HG02840 (cell line): ENCODE data around the gene MOGAT1.
"Not testable (repeated sequence)": the region's sequence is repeated elsewhere in the genome, so short reads cannot be mapped to it uniquely, and the experiment has no call there.

Experiments used
- ATAC-seq: cut with Tn5 transposase; IDR thresholded peaks from one replicate; pipeline ENCODE4 v1.9.1; 2021; ENCODE audit warnings: mild to moderate bottlenecking, moderate library complexity, moderate number of reproducible peaks; ENCODE audit not compliant: unreplicated experiment, low FRiP score

Gene MOGAT1

DNA sequence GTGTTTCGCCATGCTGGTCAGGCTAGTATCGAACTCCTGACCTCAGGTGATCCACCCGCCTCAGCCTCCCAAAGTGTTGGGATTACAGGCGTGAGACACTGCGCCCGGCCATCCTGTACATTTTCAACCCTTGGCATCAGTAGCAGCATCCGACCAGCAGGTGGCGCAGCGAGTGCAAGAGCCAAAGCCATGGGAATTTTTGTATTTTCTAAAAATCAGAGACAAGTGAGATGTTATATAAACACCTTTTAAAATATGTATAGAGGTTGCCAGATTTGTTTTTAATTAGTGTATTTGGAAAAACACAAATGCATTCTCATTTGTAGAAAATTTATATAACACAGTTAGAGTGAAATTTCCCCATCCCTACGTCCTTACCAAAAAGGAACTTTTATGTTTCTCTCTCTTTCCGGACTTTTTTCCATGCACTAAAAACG lies 36.8 kb downstream of the MOGAT1 start:
- ATAC-seq, result no peak

DNA sequence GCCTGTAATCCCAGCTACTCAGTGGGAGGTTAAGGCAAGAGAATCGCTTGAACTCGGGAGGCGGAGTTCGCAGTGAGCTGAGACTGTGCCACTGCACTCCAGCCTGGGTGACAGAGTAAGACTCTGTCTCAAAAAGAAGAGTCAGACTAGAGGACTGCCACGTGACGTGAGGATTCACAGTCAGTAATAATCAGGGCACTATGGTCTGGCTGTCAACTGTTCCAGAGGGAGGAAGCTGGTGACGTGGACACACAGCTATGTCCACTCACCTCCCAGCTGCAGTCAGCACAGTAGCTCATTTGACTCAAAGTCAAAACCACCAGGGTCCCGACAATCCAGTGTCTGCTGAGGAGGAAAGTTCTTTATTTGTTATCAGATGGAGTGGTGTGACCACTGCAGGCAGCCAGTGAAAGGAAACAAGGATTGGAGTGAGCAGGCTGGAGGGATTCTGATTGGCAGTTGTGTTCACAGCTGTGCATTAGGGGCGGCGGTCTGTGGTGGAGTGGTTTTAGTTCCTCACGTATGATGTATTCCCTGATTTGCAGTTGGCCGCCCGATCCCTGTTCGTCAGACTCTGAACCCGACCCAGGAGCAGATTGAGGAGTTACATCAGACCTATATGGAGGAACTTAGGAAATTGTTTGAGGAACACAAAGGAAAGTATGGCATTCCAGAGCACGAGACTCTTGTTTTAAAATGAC lies 37.9 kb downstream of the MOGAT1 start:
- ATAC-seq, result peak; percentile 55

DNA sequence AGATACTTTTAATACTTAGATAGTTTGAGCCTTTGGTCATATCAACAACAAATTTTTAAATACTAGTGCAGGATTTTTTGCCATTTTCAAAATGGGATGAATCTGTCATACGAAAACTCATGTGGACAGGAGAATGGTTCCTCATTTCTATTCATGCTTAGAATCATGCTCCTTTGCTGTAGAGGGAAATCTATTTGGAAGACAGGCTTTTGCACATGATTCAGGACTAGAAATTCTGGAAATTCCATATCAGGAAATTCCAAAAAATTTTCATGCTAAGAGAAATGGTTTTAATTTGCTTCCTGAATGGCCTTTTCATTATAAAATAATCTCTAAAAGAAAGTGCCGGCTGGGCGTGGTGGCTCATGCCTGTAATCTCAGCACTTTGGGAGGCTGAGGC lies 39.3 kb downstream of the MOGAT1 start:
- no peak for ATAC-seq

DNA sequence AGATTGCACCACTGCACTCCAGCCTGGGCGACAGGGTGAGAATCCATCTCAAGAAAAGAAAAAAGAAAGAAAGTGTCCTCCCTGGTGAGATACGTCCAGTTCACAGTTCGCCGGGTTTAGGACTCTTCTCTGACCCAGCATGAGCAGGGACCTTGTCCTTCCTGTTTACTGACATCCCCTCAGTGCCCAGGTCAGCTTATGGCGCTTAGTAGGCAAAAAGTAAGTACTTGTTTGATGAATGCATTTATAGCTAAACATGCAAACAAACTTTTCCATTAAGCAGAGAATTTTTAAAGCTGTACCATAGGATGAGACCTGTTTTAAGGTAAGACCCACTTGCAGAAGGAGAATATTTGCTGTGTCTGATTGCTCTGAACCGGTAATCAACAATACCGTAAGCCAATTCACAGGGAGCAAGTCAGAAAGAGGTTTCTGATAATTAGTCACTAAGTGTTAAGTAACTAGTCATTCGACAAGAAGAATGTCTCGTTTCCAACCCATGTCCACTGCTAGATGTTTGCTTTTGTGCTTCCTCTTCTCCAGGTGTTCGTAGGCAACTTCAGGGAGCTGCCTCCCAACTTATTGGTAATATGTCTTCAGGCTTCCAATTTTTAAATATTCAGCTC lies 40.0 kb downstream of the MOGAT1 start:
- ATAC-seq, result peak; percentile 47

DNA sequence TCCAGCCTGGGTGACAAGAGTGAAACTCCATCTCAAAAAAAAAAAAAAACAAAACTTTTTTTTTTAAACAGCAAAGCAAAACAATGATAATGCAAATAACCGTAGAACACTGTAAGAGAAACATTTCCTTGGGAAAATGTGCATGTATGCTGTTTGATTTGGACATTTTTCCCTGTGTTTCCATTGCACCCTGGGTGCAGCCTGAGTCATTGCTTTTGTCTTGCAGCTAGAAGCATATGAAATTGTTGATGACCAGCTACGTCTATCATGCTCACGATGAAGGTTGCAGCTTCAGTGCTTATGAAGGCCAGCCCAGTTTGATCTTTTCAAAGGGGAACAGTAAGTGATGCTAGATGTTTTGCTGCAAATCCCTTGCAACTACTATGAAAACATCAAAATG lies 41.5 kb downstream of the MOGAT1 start:
- ATAC-seq, result no peak

DNA sequence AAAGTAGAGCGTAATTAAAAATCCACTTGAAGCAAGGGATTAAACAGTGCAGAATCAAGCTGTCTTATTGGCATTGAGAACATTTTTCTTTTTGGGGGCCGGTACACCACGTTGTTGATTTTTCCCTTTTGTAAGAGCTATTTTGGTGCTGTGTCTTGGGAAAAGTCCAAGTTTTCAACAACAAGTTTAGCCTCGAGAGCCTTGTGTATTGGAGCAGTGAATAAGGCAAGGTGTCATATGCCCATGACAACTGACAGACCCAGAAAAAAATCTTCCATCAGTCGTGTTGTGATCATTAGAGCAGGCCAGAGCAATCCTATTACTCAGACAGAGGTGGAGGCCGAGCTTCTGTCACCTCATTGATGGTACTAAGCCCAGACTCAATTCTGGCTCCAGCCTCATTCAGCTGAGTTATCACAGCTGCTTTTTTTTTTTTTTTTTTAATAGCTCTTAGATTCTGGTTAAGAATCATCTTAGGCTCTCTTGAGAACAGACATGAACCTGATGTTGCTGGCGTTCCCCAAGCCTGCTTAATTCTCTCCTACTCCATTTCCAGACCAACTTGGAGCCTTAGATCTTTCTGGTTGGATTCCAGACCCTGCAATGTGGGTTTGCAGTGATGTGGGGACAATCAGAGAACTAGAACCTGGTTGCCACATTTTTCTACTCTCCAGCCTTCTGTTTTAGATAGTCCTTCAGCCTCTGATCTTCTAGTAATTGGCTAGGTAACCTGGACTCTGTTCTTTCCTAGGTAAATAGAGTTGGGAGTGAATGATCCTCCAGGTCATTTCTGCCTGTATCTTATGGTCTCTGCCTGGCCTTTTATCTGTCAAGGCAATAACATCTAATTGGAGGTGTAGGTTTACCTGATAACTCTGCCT lies 43.1 kb downstream of the MOGAT1 start:
- no peak for ATAC-seq

DNA sequence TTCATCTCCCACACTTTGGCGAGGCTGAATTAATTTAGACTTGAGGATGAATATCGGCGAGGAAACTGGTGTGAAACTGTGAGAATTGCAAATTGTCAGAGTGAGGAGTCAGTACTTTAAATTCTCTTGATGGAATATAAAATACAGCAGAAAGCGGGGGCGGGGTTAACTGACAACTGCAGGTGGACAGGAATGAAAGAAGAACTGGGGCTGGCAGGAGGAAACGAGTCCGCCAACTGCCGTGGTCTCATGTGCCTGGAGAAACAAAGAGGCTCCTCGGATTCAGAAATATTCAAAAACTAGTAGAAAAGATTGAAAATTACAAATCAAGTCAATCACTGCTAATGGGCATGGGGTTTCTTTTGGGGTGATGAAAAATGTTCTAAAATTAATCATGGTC lies 44.3 kb downstream of the MOGAT1 start:
- ATAC-seq, result no peak

DNA sequence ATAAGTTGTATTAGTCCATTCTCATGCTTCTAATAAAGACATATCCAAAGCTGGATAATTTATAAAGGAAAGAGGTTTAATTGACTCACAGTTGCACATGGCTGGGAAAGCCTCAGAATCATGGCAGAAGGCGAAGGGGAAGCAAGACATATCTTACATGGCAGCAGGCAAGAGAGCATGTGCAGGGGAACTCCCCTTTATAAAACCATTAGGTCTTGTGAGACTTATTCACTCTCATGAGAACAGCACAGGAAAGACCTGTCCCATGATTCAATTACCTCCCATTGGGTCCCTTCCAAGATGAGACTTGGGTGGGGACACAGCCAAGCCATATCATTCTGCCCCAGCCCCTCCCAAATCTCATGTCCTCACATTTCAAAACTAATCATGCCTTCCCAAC lies 48.3 kb downstream of the MOGAT1 start:
- ATAC-seq, result not testable (repeated sequence)

DNA sequence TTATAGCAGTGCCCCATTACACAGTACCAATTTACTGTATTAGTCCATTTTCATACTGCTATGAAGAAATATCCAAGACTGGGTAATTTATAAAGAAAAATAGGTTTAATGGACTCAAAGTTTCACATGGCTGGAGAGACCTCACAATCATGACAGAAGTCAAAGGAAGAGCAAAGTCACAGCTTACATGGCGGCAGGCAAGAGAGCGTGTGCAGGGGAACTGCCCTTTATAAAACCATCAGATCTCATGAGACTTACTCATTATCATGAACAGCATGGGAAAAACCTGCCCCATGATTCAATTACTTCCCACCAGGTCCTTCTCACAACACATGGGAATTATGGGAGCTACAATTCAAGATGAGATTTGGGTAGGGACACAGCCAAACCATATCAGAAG lies 50.1 kb downstream of the MOGAT1 start:
- ATAC-seq, result not testable (repeated sequence)

DNA sequence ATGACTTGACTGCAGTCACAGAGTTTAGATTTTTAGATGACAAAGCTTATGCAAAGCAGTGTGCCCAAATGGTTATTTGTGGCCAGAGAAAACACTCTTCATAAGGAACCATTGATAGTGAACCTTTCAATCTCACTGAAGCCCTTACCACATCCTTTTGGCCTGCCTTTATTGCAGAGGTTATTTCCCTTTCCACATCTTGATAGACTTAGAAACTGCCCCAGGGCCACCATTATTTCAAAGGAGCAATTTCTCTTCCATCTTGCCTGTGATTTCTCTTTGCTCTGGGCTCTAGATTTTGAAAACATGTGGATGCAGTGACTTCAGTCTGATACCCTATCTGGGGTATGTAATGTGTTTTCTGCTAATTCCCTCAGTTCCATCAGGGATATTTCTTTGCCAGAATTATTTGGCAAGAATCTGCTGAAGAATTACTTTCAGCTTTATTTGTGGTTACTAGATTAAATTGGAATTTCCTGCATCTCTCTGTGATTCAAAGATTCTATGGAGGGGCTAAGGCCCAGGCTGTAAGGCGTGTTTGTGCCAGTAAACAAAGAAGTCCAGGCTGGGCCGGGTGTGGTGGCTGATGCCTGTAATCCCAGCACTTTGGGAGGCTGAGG lies 51.0 kb downstream of the MOGAT1 start:
- peak; percentile 92 for ATAC-seq

DNA sequence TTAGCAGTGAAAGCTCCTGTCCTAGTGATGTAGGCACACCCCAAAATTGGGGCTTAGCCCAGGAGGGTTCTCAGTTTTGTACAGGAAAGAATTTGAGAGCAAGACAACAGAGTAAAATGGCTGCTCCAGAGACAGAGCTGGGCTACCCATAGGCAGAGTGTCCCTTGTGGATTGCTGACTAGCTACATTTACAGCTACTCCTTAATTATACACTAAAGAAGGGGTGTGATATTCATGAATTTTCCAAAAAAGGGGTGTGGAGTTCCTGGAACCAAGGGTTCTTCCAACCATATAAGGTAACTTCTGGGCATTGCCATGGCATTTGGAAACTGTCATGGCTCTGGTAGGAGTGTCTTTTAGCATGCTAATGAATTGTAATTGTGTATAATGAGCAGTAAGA lies 52.8 kb downstream of the MOGAT1 start:
- no peak for ATAC-seq

DNA sequence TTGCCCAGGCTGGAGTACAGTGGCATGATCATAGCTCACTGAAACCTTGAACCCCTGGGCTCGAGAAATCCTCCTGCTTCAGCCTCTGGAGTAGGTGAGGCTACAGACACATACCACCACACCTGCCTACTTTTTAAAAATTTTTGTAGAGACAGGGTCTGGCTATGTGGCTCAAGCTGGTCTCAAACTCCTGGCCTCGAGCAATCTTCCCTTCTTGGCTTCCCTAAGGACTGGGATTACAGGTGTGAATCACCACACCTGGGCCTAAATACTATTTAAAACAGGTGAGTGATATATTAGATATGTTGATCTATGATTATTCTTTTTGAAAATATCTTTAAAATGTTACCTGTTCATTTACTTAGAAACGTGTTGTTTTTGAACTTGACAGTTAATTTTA lies 57.2 kb downstream of the MOGAT1 start:
- no peak for ATAC-seq

DNA sequence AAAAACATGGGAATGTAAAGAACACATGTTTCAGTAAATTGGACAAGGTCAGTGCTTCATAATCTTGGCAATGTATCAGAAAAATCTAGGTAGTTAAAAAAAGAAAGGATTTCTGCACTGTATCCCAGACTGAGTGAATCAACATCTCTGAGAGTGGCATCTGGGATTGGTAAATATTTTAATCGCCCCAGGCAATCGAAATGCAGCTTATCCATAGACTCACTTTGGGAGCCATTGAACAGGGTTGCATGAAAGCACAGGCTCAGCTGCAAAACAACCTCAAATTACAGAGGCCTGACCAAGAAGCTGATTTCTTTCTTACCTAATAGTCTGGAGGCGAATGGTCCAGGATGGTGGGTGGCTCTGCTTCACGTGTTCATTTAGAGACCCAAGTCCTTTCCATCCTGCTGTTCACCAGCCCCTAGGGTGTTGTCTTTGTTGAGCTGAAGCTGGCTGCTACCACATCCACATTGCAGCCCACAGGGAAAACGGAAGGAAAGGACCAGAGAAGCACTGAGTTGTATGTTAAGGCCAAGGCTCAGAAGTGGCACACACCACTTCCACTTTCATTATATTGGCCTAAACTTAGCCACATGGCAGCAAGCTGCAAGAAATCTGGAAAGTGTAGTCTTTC lies 59.0 kb downstream of the MOGAT1 start:
- ATAC-seq, result peak; percentile 41

DNA sequence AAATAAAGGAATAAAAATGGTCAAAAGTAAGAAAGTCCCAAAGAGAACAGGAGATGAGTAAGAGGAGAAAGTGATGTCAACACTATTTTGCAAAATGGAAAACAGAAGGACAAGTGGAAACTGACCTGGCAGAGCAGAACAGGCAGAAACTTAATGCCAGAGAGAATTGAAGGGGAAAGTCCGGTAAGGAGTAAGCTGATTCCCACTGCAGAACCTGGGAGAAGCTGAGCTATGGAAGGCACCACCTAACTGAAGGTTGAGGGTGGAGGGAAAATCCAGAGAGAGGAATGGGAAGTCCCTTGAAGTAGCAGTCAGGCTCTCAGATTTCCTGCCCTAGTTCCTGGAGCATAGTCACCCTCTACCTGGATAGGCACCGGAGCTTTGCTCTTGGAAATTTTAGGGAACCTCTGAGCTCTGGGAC lies 59.8 kb downstream of the MOGAT1 start:
- no peak for ATAC-seq

DNA sequence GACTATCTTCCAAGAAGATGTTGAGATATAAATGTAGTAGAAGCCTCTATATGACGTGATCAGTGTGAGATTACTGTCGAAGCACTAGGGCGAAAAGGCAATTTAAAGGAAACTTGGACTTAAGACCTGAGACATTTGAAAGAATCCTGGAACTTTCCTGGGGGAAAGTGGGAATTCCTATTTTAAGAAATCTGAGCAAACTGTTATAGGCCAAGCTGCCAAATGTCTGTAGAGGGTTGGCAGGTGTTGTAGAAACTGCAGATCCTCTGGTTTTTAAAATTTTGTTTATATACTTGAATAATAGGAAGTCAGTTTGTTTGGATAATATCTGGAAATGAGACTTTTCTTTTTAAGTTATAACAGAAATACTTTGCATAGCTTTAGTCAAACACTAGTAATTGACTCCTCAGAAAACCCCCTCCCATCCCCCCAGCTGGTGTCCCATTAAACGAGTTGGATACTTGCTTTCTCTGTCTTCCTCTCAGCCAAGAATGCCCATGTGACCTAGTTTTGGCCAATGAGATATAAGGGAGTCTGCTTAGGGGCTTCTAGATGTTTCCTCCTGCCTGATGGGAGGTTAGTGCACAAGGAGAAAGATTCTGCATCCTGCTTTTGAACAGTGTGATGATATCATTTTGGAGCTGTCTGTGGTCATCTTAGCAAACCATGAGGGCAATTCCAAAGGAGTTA lies 61.2 kb downstream of the MOGAT1 start:
- ATAC-seq, result no peak

DNA sequence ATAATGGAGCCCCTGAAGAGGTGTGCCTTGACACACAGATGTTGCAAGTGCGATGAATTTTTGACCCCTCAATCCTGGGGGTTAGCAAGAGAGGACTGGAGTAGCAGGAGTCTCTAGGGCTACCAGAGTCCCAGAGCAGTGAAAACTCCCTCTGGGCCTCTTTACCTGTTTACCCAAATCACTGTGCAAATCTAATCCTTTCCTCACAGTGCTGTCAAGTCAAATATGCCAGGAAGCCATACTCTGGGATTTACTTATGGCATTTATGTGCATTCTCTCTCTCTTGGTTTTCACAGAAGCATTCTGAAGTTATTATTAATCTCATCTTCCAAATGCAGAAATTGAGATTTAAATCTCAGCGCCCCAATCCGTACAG lies 62.0 kb downstream of the MOGAT1 start:
- no peak for ATAC-seq

DNA sequence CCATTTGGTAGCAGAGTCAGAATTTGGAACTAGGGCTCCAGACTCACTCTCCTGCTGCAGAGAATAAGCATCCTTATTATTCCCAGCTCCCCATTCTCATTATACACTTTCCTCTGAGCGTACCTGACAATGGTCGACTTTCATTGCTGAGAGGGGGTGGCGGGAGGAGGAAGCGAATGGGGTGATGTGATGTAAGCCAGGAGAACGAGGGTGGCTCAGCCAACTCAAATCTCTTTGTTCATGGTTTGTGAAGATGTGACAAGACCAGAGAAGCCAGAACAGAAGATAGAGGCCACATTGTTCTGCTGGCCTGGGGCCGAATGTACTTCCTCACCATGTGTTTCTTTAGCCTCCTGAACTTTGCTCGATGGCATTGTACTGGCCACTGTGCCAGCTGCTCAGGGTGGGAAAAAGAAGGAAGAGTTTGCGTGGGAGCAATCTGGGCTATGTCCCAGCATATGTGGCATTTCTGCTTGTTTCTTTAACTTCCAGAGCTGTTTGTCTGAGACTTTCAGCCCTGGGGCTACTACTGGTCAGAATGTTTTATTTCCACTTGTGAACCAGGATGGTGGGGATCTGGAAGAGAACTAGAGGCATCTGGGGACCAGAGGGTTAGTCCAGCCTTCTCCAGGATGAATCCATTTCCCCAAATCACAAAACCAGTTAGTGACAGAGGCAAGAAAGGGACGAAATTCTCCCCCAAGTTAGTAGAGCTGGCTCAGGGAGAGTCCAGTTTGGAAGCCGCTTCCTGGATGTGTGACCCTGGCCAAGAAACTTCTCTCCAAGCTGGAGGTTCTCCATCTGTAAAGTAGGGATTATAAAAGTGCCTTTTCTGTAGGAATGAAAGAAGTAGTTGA lies 62.6 kb downstream of the MOGAT1 start:
- no peak for ATAC-seq

DNA sequence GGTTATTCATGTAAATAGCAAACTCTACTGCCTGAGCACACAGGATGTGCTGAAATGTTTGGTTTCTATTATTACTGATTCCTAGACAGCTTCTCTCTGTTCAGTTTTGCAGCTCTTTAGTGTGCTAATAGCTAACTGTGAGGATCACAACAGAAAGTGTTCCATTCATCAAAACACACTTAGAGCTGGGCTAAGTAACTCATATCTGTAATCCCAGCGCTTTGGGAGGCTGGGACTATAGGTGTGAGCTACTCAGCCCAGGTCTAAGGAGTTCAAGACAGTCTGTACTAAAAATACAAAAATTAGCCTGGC lies 63.2 kb downstream of the MOGAT1 start:
- ATAC-seq, result peak; percentile 60

DNA sequence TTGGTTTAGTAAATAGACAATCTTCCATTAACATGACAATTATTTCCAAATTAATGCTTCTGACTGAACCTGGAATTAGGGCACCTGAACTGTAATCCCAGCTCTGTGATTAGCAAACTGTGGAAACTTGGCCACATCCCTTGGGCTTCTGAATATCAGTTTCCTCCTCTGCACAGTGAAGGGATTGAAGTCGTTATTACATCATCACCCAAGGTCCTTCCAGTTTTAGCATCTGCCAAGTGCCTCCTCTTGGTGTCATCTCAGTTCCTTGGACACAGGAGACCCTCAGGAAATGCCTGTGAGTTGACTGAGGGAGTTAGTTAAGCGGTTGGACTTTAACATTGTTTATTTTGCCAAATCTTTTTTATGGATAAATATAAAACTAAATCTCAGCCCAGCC lies 64.8 kb downstream of the MOGAT1 start:
- ATAC-seq, result no peak
